H1 (cell line): ENCODE data around the gene DLEC1. TPM values are rescaled to one million over a fixed set of nuclear protein-coding genes. Genes with fewer than 3 reads are reported as not detected.

Experiments
- CTBP2 ChIP-seq: IDR thresholded peaks from 2 replicates; pipeline ENCODE4 v1.7.0; 2011; ENCODE audit warnings: borderline replicate concordance, mild to moderate bottlenecking, moderate library complexity, mixed read lengths, low read length; ENCODE audit not compliant: insufficient read depth, insufficient read length
- JUND ChIP-seq: IDR thresholded peaks from 2 replicates; pipeline ENCODE4 v1.6.1; 2011; ENCODE audit warnings: mild to moderate bottlenecking, improper control_type of control experiment, low read length
- KDM5A ChIP-seq: fragments of 200-600 bp; IDR thresholded peaks from 2 replicates; pipeline ENCODE4 v1.7.1; 2012; ENCODE audit warnings: mild to moderate bottlenecking, low read length, inconsistent platforms, mixed read lengths
- polyA plus RNA-seq, 7 experiments: library from polyadenylated mRNA; depleted of rRNA in 3 of 7; stranded (reverse) in 5 of 7; unstranded in 2 of 7; fragments of >200 nt in 5 of 7; fragments of 200-250 nt in 2 of 7; gene quantifications; 1 replicate in 5 of 7; 2 replicates in 1 of 7; 4 replicates in 1 of 7; pipeline versions ENCODE4 v1.2.1 to v1.2.3, GENCODE V29; 2011 to 2013; ENCODE audit warnings: missing spikeins in 2 of 7, mixed read lengths in 2 of 7
- total RNA-seq: library from RNA; stranded (reverse); fragmentation: NEBNext Ultra II Directional; extraction: Animal tissue kit (Norgen Biotek cat#: 25700); gene quantifications from 2 replicates; pipeline ENCODE4 v1.2.1, GENCODE V29; 2021

Gene DLEC1
- total and polyA plus RNA-seq, 2 of the 8 experiments (the other 6 are each of a cell fraction or from before 2014, with no cell fraction given) = 0.26 to 0.76 TPM

DNA sequence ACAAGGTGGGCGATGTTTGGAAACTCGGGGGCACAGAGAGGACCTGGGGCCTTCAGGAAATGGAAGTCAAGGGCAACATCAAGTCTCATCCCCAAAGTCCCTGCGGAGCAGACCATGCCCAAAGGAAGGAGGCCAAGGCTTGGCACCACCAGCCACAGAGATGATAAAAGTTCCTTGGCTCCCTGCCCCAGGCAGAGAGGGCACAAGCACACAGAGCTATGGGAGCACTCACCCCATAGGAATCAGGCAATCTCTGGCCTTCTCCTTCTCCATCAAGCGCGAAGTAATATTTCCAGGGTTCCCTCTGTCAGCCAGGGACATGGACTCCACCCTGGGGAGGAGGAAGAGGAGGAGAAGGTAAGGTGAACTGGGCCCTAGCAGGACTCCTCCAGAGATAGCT, 90.0 kb downstream of the DLEC1 start (continued):
- no peak for TF ChIP-seq CTBP2
- TF ChIP-seq KDM5A = no peak
- TF ChIP-seq JUND = no peak
- TF ChIP-seq, all 59 proteins: peak for 0
